GM08714 (cell line): Measurements from ENCODE around the gene COX6B1.

ENCODE experiments used
- H3K4me3 ChIP-seq: fragments of 200-500 bp; sonication (Bioruptor generic); 2 replicates; pipeline ENCODE4 v1.5.1; 2014; ENCODE audit warnings: mild to moderate bottlenecking, low read length, inconsistent platforms
- ZNF274 ChIP-seq: IDR thresholded peaks from 2 replicates; pipeline ENCODE4 v1.6.1; 2012; ENCODE audit warnings: mild to moderate bottlenecking, low read depth, low read length

COX6B1 gene

DNA sequence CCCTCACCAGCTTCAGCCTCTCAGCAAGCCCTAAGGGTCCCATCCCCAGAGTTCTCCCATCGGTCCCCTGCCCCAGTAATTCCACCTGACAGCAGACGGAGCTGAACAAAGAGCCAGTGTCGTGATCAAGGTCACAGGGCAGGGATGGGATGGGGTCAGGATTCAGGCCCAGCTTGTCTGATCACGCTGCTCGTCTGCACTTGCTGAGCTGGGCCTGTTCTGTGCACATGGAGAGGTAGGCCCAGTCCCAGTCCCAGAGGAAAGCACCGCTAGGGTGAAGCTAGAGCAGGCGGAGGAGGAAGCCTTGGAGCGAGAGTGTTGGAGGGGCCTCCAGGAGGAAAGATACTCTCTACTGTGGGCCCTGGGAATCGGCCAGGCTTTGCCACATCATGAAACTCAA, 26.4 kb upstream of the COX6B1 start:
- no peak overlapping the region for H3K4me3 ChIP-seq
- no peak for TF ChIP-seq ZNF274

DNA sequence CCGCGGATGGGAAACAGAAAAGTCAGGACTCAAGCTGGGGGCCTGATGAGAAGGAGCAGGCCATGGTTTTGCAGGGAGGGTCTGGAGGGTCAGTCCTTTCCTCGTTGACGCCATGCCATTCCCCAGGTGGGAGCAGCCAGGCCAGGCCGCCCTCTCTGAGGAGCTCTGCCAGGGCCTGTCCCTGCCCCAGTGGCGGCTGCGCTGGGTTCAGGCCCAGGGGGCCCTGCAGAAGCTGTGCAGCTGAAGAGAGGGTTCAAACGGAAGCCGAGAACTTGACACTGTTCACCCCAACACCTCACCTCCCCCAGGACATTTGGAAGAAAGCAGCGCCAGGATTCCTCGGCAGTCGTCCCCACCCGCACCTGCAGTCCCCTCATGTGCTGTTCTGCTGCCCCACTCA, 25.4 kb upstream of the COX6B1 start:
- no peak for TF ChIP-seq ZNF274
- no peak overlapping the region for H3K4me3 ChIP-seq

DNA sequence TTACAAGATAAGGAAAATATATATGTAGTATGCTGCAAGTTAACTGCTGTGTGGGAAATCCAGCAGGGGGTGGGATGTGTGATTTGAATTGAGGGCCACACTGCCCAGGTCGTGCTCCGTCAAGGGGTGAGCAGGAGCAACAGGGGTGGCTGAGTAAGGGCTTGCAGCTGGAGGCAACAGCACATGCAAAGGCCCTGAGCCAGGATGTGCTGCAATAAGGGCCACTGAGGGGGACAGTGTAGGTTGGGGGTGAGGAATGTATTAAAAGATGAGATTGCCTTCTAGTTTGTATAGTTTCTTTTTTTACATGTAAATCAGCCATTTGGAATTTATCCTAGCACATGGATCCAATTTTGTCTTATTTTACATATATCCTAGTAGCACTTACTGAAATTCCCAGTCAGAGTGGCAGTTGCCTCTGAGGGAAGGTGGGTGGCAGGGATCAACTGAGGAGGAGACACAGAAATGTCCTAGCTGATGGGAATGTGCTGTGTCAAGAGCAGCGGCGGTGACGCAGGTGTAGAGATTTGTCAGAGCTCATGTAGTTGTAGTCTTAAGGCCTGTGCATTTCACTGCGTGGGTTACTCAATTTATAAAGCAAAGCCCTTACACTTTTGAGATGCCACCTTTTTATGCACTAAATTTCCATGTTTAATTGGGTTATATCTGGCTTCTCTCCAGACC, 24.7 kb upstream of the COX6B1 start:
- no peak for TF ChIP-seq ZNF274

DNA sequence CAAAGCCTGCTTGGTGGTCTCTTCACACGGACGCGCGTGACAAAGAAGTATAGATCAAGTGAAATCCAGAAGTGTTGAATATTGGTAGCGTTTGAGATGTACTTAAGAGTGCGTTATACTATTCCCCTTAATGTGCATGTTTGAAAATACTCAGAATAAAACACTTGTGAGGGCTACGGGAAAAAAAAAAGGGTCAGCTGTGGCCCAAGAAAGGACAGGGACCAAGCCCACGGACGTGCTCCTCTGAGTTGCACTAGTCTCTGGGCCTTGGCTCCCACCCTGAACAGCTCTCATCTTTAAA, 19.9 kb upstream of the COX6B1 start:
- no peak for TF ChIP-seq ZNF274
- H3K4me3 ChIP-seq = peak overlapping the region; percentile 94

More for the DNA sequence above, 24.7 kb upstream of the COX6B1 start:
- H3K4me3 ChIP-seq = no peak overlapping the region

DNA sequence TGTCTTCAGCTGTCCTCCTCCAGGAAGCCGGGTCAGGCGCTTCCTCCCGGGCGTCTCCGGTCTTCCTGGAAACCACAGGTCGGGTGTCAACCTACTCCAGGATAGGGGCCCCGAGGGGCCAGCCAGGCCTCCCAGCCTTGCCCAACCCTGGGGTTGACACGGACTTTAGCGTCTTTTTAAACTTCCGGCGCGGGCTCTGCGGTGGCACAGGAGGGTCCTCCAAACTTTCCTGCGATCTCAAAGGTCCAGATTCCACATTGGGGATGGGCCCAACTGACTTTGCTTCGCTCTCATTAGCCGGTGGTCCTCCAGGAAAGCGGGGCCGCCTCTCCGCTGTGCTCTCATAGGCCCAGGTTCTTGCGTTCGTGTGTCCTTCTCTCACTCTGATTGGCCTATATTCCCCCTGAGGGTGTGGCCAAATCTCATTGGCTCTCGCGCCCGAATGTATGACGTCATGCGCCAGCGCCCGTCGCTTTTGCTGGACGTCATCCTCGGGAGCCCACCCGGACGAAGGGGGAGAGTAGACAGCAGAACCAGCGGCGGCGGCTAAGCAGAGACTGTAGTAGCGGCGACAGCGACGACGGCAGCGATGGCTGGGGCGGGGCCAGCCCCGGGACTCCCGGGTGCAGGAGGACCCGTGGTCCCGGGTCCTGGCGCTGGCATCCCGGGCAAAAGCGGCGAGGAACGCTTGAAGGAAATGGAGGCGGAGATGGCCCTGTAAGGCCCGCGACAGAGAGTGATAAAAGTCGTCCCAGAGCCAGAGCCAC, 19.4 kb upstream of the COX6B1 start, which contains the start of gene RBM42:
Gene RBM42 (plus strand): TSS at position 472 of the 767 bp plus-strand sequence. CDS start 118 bp downstream, at position 590.
- H3K4me3 ChIP-seq = peak within 1 kb of the TSS; percentile 94
- TF ChIP-seq ZNF274 = no peak

DNA sequence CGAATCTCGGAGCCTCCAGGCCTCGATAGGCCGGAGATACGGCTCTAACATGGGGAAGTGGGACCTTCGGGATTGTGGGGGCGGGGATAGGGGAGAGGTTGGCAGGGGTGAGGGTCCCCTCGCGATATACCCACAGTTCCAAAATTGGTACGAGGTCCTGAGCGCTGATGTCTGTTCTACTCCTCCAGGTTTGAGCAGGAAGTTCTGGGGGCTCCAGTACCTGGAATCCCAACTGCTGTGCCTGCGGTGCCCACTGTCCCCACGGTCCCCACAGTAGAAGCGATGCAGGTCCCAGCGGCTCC, 18.8 kb upstream of the COX6B1 start:
- peak overlapping the region; percentile 91 for H3K4me3 ChIP-seq
- TF ChIP-seq ZNF274 = no peak

DNA sequence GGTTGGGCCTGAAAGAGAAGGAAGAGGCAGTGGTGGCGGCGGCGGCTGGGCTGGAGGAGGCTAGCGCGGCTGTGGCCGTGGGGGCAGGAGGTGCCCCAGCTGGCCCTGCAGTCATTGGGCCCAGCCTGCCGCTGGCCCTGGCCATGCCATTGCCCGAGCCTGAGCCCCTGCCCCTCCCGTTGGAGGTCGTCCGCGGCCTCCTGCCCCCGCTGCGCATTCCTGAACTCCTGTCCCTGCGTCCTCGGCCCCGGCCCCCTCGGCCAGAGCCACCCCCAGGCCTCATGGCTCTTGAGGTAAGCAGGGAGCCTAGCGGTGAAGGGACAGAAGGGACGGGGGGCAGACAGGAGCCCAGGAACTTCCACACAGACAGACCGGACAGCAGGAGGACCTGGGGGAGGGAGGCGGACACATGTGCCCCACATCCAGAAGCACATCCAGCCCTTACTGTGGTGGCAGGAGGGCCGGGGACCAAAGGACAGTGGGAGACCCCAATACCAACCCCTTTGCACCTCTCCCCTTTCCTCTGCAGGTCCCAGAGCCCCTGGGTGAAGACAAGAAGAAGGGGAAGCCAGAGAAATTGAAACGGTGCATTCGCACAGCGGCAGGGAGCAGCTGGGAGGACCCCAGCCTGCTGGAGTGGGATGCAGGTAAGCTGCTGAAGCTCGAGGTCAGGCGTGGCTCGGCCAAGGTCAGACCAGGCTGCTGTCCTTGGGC, 14.2 kb upstream of the COX6B1 start:
- H3K4me3 ChIP-seq = no peak overlapping the region
- no peak for TF ChIP-seq ZNF274

DNA sequence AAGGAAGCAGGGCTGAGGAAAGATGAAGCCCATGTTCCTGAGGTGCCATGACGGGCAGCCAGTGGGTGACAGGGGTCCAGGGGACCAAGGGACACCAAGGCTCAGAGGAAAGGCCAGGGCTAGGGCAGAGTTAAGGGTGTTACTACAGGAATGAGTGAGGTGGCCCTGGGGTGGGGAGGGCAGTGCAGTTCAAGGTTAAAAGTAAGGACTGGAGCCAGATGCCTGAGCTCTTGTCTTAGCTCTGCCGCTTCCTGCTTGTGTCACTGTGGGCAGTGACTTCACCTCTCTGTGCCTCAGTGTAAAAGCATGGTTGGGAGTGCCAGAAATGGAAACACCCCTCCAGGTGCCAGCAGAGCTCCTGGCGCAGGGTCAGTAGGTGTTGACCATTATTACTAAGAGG, 11.5 kb upstream of the COX6B1 start:
- H3K4me3 ChIP-seq = no peak overlapping the region
- TF ChIP-seq ZNF274 = no peak

DNA sequence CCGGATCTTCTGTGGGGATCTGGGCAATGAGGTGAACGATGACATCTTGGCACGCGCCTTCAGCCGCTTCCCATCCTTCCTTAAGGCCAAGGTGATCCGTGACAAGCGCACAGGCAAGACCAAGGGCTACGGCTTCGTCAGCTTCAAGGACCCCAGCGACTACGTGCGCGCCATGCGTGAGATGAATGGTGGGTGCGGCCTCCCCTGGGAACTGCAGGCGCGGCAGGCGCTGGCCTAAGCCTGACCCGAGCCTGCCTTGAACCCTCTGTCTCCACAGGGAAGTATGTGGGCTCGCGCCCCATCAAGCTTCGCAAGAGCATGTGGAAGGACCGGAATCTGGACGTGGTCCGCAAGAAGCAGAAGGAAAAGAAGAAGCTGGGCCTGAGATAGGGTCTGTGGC, 11.0 kb upstream of the COX6B1 start:
- H3K4me3 ChIP-seq = no peak overlapping the region
- no peak for TF ChIP-seq ZNF274

DNA sequence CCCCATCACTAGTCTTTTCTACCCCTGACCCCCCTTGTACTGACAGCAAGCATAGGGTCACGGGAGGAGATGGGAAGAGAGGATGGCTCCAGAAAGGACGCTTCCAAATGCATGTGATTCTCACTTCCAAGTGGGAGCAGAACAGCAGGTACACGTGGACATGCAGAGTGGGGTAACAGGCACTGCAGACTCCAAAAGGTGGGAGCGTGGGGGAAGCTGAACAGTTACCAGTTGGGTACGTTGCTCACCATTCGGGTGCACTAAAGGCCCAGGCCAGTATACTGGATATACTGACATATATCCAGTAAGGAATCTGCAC, 8.8 kb upstream of the COX6B1 start:
- no peak overlapping the region for H3K4me3 ChIP-seq

DNA sequence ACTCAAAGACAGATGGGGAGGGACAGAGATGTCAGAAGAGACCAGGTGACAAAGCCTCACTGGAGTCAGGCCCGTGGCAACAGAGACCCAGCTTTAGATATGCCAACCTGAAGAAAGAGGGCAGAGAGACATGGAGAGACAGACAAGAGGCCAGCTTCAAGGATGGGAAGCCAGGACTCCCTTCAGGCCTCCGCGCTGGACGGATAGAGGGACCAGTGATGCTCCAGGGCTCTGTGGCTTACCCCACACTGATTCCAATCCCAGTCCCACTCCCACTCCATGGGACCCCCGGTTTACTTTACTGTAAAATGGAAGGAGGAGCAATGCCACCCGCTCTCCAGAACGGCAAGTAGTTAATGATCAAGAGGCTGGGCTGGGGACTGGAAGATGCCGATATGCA, 8.3 kb upstream of the COX6B1 start:
- H3K4me3 ChIP-seq = no peak overlapping the region
- no peak for TF ChIP-seq ZNF274

More for the DNA sequence above, 8.8 kb upstream of the COX6B1 start:
- no peak for TF ChIP-seq ZNF274

DNA sequence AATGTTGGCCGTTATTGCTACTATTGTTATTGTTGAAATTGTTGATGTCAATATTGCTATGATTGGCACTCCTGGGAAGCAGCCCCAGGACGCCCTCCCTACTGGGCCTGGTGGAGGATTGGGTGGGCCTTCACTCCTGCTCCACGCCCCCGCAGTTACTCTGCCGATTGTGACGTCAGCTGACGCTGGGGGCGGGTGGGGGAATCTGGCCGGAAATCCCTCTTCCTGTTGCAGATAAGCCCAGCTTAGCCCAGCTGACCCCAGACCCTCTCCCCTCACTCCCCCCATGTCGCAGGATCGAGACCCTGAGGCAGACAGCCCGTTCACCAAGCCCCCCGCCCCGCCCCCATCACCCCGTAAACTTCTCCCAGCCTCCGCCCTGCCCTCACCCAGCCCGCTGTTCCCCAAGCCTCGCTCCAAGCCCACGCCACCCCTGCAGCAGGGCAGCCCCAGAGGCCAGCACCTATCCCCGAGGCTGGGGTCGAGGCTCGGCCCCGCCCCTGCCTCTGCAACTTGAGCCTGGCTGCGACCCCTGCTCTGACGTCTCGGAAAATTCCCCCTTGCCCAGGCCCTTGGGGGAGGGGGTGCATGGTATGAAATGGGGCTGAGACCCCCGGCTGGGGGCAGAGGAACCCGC, 6.5 kb upstream of the COX6B1 start, which contains the start of gene ETV2:
Gene ETV2 (plus strand): TSS at position 231 of the 637 bp plus-strand sequence. CDS start 716 bp downstream, outside the sequence.
- TF ChIP-seq ZNF274 = no peak
- H3K4me3 ChIP-seq = no peak within 1 kb of the TSS

DNA sequence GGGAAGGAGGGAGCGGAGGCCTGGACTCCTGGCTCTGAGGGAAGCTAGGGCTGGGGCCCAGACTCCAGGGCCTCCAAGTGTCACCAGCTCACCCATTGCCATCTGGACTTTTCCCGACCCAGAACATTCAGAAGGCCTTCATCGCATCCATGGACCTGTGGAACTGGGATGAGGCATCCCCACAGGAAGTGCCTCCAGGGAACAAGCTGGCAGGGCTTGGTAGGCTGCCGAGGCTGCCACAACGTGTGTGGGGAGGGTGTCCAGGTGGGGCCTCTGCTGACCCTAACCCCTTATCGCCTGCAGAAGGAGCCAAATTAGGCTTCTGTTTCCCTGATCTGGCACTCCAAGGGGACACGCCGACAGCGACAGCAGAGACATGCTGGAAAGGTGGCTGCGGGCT, 5.8 kb upstream of the COX6B1 start:
- TF ChIP-seq ZNF274 = no peak
- H3K4me3 ChIP-seq = no peak overlapping the region

DNA sequence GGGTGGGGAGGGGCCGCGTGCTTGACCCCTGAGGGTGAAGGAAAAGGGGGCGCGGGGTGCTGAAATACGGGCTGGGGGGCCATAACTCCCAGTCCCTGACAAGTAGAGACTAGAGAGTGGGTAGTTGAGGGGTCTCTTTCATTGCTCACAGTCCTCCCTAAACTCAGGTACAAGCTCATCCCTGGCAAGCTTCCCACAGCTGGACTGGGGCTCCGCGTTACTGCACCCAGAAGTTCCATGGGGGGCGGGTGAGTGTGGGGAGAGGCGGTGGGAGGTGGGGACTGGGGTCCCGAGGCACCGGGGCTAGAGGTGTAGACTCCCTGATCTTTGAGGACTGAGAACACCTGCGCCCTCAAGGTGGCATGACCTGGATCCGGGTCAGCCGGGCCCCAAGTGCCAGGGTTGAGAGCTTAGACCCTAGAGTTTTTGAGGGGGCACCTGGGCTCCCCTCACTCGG, 5.3 kb upstream of the COX6B1 start:
- H3K4me3 ChIP-seq = peak overlapping the region; percentile 55; the same call in 1 of the 2 replicates
- no peak for TF ChIP-seq ZNF274
